Measurements from ENCODE around the gene PRAMEF11.
"Not testable (repeated sequence)": the region's sequence is repeated elsewhere in the genome, so short reads cannot be mapped to it uniquely, and the experiment has no call there.

The PRAMEF11 gene

DNA sequence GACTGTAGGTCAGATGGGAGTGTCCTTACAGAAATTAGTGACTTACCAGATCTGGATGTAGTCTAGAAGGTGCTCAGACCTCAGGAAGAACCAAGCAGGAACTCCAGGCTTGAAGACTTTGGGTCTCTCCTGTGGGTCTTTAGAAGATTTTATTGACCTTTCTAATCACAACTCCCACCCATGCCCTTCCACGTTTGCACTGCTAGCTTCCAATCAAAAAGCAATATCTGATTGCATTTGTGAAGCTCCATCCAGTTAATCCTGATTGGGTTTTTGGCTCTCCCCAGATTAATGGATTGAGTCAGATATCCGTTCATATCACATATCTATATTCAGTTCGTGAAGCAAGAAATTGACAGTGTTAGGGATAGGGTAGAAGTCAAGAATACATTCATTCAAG lies at the start of gene PRAMEF11:
Gene PRAMEF11 (minus strand): TSS at position 101 of the 400 bp plus-strand sequence. CDS start 2,621 bp downstream, outside the sequence.
- DNase-seq (ENCODE audit: low read depth in 2 of 2) = not testable (repeated sequence)

DNA sequence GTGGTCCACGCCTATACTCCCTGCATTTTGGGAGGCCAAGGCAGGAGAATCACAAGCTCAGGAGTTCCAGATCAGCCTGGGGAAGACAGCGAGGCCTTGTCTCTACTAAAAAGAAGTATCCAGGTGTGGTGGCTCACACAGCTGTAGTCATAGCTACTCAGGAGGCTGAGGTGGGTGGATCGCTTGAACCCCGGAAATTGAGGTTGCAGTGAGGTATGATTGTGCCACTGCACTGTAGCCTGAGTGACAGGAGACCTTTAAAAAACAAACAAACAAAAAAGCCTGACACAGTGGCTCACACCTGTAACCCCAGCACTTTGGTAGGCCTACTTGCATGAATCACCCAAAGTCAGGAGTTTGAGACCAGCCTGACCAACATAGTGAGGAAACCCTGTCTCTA lies 47.2 kb upstream of the PRAMEF11 start:
- DNase-seq (ENCODE audit: low read depth in 2 of 2) = not testable (repeated sequence)

DNA sequence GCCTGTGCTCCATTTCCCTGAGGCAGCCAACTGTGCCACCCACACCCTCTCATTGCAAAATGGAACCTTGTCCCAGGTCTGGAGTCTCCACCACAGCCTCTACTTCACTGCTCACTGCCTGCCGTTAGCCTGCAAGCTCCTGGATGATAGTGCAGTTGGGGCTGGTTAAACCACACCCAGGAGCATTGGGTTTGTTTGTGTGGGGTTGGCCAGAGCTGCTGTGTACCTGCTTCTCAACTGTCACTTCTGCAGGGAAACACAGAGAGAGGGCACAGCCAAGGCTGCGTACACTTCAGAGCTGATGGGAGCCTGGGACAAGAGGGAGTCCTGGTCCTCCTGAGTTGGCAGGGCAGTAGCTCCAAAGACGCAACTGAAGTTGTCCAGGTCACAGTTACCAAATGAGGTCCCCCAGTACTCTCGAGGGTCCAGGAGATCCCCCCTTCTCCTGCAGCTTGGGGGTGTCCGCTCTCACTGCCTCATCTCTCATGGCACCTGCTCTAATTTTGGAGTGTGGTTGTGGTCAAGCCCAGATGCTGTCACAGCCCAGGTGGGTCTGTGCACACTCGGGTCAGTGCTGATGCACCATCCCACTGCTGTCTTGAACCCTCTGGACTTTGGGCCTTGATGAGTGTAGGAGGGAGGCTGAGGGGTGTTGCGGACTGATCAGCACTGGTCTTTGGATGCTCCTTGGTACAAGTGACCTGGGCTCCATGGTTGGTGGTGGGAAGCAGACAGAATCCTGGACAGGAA lies 32.1 kb upstream of the PRAMEF11 start:
- DNase-seq (ENCODE audit: low read depth in 2 of 2) = not testable (repeated sequence)

DNA sequence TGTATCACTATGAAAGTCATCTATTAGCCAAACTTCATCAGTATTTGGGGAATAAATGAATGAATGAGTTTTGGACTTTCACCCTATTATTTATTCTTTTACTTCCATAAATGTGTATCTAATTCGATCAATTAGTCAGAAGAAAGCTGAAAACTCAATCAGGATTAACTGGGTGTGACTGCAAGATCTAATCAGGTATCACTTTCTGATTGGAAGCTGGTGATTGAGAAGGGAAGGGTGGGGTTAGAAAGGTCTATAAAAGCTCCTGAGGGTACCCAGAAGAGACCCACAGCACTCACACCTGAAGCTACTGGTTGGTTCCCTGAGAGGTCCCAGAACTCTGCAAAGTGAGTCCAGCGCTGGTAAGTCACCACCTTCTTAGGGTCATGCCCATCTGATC lies 25.6 kb upstream of the PRAMEF11 start, which contains the start of gene PRAMEF2:
Gene PRAMEF2 (plus strand): TSS at position 301 of the 400 bp plus-strand sequence. CDS start 1,924 bp downstream, outside the sequence.
- DNase-seq (ENCODE audit: low read depth in 2 of 2) = not testable (repeated sequence)

DNA sequence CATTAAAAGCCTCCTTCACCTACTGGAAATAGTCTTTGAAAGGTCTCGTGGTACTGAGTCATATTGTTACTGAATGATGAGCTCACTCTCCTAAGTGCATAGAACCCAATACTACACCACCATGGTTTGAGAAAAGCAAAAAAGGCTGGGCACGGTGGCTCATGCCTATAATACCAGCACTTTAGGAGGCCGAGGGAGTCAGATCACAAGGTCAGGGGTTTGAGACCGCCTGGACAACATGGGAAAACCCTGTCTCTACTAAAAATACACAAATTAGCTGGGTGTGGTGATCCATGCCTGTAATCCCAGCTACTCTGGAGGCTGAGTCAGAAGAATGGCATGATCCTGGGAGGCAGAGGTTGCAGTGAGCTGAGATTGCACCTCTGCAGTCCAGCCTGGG lies 20.6 kb upstream of the PRAMEF11 start:
- DNase-seq (ENCODE audit: low read depth in 2 of 2) = no peak

DNA sequence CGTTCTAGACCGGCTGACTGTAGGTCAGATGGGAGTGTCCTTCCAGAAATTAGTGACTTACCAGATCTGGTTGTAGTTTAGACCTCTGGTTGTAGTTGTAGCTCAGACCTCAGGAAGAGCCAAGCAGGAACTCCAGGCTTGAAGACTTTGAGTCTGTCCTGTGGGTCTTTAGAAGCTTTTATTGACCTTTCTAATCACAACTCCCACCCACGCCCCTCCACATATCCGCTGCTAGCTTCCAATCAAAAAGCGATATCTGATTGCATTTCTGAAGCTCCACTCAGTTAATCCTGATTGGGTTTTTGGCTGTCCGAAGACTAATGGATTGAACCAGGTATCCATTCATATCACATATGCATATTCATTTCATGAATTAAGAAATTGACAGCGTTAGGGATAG lies 17.4 kb upstream of the PRAMEF11 start, which contains the start of gene HNRNPCL1:
Gene HNRNPCL1 (minus strand): TSS at position 101 of the 400 bp plus-strand sequence. CDS start 431 bp downstream, outside the sequence.
- DNase-seq (ENCODE audit: low read depth in 2 of 2) = not testable (repeated sequence)

DNA sequence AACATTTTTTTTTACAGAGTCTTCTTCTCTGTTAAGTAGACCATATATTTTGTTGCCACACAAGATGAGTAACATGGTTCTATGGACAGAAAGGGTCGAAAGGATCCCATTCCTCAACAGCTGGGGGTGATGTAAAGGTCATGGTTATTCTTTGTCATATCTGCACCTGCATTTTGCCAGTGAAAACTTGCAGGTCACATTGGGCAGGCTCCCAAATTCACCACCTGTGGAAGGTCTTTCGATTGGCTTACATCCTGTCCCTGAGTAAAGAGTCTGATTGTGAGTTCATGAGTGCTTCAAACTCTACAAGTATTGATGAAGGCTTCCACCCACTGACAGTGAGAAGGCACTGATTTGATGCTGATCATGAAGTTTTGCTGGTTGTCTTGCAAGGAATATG lies 2.0 kb upstream of the PRAMEF11 start:
- DNase-seq (ENCODE audit: low read depth in 2 of 2) = not testable (repeated sequence)

DNA sequence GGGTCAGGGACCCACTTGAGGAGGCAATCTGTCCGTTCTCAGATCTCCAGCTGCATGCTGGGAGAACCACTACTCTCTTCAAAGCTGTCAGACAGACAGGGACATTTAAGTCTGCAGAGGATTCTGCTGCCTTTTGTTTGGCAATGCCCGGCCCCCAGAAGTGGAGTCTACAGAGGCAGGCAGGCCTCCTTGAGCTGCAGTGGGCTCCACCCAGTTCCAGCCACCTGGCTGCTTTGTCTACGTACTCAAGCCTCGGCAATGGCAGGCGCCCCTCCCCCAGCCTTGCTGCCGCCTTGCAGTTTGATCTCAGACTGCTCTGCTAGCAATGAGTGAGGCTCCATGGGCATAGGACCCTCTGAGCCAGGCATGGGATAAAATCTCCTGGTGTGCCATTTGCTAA lies 12.1 kb downstream of the PRAMEF11 start:
- DNase-seq (ENCODE audit: low read depth in 2 of 2) = not testable (repeated sequence)

DNA sequence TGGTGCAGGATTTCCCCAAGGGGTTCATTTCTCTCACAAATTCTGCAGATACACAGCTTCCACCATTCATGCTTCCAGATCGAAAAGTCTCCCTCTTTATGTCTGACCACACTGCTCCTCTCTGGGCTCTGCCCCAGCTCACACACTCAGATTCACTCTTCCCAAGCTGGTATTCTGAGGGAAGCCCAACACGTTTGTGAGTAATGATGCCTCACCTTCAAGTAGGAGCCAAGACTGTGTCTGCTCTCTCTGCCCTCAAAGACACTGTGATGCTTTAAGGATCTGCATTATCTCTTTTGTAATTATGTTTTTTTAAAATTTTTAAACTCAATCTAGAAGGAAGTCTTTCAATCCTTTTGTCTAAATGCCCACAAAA lies 19.8 kb downstream of the PRAMEF11 start:
- no peak for DNase-seq (ENCODE audit: low read depth in 2 of 2)

DNA sequence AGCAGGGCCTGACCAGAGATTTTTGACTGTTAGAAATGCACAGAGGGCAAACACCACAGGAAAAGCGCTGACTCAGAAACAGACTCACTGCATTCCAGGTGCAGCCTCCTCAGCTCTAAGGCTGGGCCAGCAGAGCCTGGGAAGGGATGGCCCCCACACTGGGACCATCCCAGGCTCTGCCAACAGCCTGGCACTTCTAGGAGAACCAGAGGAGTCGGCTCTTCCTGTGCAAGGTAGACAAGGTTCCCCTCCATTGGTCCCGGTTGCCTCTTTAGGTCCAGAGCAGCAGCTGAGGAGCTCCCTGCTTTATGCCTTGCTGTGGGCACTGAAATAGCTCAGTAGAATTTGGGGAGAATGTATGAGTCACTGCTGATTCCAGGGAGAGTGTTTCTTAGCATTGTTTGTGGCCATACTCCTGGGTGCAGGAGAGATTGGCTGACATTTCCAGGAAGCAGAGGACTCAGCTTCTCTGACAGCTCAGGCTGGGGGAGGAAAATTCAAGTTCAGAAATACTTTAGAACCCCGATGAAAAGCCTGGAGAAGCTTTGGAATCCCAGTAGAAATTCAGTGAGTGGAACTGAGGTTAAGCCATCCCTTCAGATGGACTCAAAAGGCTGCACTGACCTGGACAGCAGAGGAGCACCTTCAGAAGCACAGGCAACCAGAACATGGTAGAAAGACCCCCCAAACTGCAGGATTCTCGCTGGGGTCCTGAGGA lies 20.4 kb downstream of the PRAMEF11 start:
- no peak for DNase-seq (ENCODE audit: low read depth in 2 of 2)

DNA sequence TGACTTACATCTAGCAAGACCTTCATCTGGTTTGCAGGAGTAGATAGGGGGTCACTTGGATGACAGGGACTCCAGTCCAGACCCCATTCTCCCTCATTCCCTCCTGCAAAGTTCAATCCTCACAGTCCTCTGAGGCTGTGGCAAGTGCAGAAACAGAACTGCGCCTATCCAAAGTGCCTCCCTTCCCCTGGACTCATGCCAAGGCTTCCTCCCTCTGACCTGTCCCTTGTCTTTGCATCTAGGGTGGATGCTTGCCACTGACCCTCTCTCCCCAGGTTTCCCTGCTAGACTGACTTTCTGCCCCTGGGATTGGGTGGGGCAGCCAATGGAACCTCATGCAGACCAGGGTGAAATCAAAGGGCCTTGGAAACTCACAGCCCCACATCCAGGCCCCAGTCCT lies 21.3 kb downstream of the PRAMEF11 start:
- DNase-seq (ENCODE audit: low read depth in 2 of 2) = no peak

DNA sequence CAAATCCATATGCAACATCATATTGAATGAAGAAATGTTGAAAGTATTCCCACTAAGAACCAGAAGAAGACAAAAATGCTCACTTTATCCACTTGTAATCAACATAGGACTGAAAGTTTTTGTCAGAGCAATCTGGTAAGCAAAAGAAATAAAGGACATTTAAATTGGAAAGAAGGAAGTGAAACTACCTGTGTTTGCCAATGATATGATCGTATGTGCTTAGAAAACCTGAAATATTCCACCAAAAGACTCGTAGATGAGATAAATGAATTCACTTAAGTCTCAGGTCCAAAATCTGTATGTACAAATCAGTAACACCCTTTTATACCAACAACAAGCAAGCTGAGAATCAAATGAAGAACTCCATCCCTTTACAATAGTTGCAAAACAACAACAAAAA lies 31.5 kb downstream of the PRAMEF11 start:
- DNase-seq (ENCODE audit: low read depth in 2 of 2) = no peak

DNA sequence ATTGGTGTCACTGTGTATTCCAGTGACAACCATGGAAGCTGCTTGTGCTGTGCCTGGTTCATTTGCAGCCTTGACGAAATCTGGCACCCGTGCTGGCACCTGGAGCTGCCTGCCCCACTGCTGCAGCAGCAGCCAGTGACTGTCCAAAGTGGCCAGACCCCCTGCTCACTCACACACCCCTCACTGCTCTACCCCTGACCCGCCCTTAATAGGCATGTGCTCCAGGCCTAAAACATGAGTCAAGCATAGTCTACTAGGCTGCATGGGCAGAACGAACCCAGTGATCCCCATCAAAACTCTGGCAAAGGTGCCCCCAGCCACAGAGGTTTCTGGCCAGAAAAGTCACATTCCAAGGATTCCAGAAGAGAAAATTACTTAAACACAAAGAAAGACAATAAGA lies 32.3 kb downstream of the PRAMEF11 start:
- DNase-seq (ENCODE audit: low read depth in 2 of 2) = no peak

DNA sequence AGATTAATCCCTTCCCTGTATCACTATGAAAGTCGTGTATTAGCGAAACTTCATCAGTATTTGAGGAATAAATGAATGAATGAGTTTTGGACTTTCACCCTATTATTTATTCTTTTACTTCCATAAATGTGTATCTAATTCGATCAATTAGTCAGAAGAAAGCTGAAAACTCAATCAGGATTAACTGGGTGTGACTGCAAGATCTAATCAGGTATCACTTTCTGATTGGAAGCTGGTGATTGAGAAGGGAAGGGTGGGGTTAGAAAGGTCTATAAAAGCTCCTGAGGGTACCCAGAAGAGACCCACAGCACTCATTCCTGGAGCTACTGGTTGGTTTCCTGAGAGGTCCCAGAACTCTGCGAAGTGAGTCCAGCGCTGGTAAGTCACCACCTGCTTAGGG lies 40.1 kb downstream of the PRAMEF11 start, which contains the start of gene PRAMEF1:
Gene PRAMEF1 (plus strand): TSS at position 301 of the 400 bp plus-strand sequence. CDS start 1,831 bp downstream, outside the sequence.
- DNase-seq (ENCODE audit: low read depth in 2 of 2) = not testable (repeated sequence)

DNA sequence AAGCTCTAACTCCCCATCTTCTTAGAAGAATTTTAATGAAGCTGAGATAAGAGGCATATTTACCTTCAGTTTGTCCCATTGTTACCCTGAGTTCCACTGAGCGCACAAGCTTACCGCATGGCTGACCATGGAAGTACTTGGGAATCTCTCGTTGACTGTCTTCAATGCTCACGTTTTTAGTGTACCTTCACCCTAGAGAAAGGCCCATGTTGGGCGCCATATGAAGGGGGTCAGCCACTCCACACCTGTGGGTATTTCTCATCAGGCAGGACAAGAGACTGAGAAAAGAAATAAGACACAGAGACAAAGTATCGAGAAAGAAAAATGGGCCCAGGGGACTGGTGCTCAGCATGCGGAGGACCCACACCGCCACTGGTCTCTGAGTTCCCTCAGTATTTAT lies 46.5 kb downstream of the PRAMEF11 start:
- not testable (repeated sequence) for DNase-seq (ENCODE audit: low read depth in 2 of 2)

DNA sequence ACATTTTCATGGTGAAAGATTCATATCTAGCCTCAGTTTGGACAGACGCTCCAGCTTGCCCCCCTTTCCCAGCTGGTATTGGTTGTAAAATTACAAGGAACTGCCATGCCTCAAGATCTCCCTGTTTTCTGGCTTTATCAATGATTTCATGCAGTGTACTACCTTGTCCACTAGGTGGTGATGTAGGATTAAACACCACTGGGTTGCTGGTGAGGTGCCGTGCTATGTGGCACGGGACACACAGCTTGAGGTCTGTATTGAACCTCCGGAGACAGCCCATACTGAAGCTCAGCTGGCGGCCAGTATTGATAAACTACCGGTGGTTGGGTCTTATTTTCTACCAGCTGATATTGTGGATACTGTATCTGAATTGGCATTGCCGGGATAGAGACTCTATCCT lies 47.4 kb downstream of the PRAMEF11 start:
- not testable (repeated sequence) for DNase-seq (ENCODE audit: low read depth in 2 of 2)

DNA sequence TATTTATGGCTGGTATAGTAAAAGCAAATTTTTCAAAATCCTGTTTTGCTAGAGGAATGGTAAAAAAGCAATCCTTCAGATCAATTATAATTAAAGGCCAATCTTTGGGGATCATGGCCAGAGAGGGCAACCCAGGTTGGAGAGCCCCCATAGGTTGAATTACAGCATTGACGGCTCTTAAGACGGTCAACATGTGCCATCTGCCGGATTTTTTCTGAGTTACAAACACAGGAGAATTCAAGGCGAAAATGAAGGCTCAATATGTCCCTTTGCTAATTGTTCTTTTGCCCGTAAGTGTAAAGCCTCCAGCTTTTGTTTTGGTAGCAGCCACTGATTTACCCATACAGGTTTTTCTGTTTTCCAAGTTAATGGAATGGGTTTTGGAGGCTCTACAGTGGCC lies 49.7 kb downstream of the PRAMEF11 start:
- DNase-seq (ENCODE audit: low read depth in 2 of 2) = not testable (repeated sequence)

DNA sequence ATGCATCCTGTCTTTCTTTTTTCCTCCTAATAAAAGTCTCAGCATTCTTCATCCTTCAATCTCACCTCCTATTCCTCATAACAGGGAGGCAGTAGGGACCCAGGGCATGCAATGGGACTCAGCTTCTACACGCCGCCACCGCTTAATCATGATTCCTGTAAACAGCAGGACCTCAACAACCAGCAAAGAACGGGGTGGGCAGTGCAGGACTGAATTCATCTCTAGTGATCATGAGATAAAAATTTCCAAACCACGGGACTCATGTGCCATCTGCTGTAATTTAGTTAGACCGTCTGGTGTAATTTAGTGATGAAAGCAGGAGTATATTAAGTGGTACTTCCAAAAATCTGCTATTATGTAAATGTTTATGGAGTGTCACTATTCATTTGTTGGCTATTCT lies 52.3 kb downstream of the PRAMEF11 start:
- DNase-seq (ENCODE audit: low read depth in 2 of 2) = no peak

DNA sequence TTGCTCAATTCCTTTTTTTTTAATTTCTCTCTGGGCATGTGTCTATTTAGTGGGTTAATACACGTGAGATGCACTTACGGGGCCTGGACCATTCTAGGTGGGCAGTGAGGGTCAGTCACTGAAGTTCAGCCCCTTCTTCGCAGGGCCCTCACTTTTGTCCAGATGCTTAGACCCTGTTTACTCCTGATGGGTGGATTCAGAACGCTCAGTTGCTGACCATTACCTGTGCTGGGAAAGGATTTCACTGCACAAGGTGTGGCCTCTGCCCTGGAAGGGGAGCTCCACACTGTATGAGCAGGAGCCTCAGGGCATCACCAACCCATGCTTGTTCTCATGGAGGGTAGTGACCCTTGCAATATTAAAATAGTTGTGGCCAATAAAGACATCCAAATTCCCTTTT lies 53.1 kb downstream of the PRAMEF11 start:
- DNase-seq (ENCODE audit: low read depth in 2 of 2) = no peak

DNA sequence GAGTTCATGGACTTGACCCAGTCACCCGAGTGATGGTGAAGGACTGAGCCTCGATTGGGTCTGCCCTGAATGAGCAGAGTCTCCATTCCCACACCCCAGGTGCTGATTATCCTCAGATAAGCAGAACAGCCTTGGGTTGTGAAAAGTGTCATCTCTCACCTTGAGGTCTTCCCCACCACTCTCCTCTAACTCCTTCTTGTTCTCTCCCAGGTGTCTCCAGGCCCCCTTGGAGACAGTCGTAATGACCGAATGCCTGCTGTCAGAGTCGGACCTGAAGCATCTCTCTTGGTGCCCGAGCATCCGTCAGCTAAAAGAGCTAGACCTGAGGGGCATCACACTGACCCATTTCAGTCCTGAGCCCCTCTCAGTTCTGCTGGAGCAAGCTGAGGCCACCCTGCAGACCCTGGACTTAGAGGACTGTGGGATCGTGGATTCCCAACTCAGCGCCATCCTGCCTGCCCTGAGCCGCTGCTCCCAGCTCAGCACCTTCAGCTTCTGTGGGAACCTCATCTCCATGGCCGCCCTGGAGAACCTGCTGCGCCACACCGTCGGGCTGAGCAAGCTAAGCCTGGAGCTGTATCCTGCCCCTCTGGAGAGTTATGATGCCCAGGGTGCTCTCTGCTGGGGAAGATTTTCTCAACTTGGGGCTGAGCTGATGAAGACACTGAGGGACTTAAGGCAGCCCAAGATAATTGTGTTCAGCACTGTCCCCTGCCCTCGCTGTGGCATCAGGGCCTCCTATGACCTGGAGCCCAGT lies 54.2 kb downstream of the PRAMEF11 start:
- DNase-seq (ENCODE audit: low read depth in 2 of 2) = no peak

DNA sequence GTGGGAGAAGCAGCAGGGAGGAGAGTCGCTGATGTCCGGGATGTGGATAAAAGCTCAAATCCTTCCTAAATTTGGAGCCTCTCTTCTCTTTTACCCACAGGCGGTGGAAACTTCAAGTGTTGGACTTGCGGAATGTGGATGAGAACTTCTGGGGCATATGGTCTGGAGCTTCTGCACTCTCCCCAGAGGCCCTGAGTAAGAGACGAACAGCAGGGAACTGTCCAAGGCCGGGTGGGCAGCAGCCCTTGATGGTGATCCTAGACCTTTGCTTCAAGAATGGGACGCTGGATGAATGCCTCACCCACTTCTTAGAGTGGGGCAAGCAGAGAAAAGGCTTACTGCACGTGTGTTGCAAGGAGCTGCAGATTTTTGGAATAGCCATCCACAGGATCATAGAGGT lies 55.8 kb downstream of the PRAMEF11 start:
- no peak for DNase-seq (ENCODE audit: low read depth in 2 of 2)

DNA sequence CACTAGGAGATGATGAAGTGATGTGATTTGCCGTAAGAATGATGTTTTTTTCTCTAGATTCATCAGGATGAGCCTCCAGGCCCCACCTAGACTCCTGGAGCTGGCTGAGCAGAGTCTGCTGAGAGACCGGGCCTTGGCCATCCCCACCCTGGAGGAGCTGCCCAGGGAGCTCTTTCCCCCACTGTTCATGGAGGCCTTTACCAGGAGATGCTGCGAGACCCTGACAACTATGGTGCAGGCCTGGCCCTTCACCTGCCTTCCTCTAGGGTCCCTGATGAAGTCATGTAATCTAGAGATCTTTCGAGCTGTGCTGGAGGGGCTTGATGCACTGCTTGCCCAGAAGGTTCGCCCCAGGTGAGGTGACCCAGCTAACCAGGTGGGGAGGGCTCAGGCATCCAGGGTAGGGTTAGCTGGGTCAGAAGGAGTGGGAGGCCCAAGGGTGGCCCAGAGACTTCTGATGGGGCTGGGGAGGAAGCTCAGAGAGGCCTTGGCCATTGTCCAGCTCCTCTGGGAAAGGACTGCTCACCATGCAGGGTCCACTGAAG lies 56.3 kb downstream of the PRAMEF11 start:
- DNase-seq (ENCODE audit: low read depth in 2 of 2) = no peak

Data from stimulated activated CD4-positive, alpha-beta T cell treated with anti-CD3 and anti-CD28 coated beads, Interleukin-1b, Interleukin-23, amount 100 ng/mL, for 1 hour (primary cell).